ENCODE measurements around the gene IQCK.

IQCK gene

DNA sequence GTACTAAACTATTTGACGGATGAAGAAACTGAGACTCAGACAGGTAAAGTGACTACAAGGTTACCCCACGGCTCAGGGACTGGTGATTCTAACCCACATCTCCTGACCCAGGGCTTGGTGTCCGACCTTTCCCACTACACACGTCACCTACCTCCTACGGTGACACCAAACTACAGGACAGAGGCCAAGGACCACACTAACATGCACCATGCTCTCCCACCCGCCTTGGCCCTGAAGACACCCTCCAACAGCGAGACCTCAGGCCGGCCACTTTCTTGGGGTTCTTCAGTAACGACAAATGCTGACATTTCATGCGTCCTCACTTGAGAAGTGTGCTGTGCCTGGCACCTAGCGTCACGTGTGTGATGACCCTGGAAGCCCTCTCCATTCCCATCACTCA is 6.4 kb upstream of the IQCK start:
- H3K4me1 ChIP-seq (ENCODE audit: low read depth, poor library complexity, severe bottlenecking), result peaks cover 7% of the 10 kb centered on the region
- TF ChIP-seq, protein P1, sequence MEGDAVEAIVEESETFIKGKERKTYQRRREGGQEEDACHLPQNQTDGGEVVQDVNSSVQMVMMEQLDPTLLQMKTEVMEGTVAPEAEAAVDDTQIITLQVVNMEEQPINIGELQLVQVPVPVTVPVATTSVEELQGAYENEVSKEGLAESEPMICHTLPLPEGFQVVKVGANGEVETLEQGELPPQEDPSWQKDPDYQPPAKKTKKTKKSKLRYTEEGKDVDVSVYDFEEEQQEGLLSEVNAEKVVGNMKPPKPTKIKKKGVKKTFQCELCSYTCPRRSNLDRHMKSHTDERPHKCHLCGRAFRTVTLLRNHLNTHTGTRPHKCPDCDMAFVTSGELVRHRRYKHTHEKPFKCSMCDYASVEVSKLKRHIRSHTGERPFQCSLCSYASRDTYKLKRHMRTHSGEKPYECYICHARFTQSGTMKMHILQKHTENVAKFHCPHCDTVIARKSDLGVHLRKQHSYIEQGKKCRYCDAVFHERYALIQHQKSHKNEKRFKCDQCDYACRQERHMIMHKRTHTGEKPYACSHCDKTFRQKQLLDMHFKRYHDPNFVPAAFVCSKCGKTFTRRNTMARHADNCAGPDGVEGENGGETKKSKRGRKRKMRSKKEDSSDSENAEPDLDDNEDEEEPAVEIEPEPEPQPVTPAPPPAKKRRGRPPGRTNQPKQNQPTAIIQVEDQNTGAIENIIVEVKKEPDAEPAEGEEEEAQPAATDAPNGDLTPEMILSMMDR (conservative IDR thresholded peaks at IDR 0.05; ENCODE audit: low read depth, low read length), result no peak
- no peak overlapping the region for H3K4me2 ChIP-seq
- H3K4me3 ChIP-seq (IDR thresholded peaks at IDR 0.05; ENCODE audit: insufficient read depth, low read depth, low read length), result no peak overlapping the region
- H3K9ac ChIP-seq, result no peak overlapping the region
- H2AFZ ChIP-seq (ENCODE audit: low read depth), result no peak overlapping the region
- H3K36me3 ChIP-seq (ENCODE audit: insufficient read depth), result no peaks in the 10 kb centered on the region
- H4K20me1 ChIP-seq (ENCODE audit: insufficient read depth), result no peaks in the 10 kb centered on the region
- no peaks in the 10 kb centered on the region for H3K27me3 ChIP-seq (ENCODE audit: insufficient read depth, low read depth)
- H3K79me2 ChIP-seq (ENCODE audit: insufficient read depth, low read depth), result peaks cover 37% of the 10 kb centered on the region
- H3K27ac ChIP-seq, result no peak overlapping the region

DNA sequence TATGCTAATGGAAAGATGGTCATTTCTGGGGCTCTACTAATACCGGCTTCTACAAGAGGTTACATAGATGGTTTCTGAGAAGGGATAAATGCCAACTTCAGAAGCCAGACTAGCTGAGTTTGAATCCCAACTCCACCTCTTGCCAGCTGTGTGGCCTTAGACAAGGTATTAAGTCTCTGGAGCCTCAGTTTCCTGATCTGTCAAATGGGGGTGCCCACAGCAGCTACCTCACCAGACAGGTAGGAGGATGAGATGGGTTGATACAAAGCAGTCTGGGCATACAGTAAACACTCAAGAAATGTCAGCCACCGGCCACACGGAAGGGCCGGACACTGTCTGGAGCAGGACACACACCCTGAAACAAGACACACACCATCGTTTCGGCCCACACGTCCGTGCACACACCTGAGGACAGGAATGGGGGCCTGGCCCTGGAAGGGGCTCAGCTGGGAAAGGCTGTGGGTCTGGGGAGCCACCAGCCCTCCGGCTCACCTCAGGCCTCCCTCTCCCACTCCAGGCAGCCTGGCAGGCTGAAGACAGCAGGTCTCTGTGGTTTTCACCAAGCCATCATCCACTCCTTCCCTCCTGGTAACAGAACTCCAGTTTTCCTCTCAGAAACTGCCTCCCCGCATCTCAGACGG is 5.5 kb upstream of the IQCK start:
- TF ChIP-seq, protein P1 (conservative IDR thresholded peaks at IDR 0.05; ENCODE audit: low read depth, low read length), result no peak
- Histone ChIP-seq H3K36me3 (ENCODE audit: insufficient read depth) (no peaks in the 10 kb centered on the region), H4K20me1 (ENCODE audit: insufficient read depth) (no peaks in the 10 kb centered on the region), H3K4me1 (ENCODE audit: low read depth, poor library complexity, severe bottlenecking) (peaks cover 10% of the 10 kb centered on the region), H3K4me2 (no peak overlapping the region), H2AFZ (ENCODE audit: low read depth) (no peak overlapping the region), H3K27ac (no peak overlapping the region), H3K9ac (no peak overlapping the region), H3K4me3 (IDR thresholded peaks at IDR 0.05; ENCODE audit: insufficient read depth, low read depth, low read length) (no peak overlapping the region), H3K27me3 (ENCODE audit: insufficient read depth, low read depth) (no peaks in the 10 kb centered on the region), H3K79me2 (ENCODE audit: insufficient read depth, low read depth) (peaks cover 46% of the 10 kb centered on the region)

DNA sequence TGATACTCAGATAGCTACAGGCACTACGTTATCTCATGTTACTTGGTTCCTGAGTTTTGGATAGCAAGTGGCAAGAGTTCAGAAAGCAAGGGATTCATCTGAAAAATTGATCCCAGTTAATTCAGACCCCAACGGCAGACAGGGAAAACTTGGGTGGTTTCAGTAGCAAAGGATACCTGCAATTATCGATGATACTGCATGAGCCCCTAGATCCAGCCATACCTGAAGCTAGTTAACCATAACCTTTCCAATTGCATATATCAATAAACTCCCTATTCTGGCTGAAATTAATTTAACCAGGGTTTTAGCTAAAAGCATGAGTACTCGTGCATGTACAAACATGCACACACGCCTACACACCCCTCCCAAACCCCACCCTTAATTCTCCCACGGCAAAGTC is 4.4 kb upstream of the IQCK start:
- Histone ChIP-seq H3K4me1 (ENCODE audit: low read depth, poor library complexity, severe bottlenecking) (peaks cover 10% of the 10 kb centered on the region), H3K9ac (no peak overlapping the region), H3K36me3 (ENCODE audit: insufficient read depth) (no peaks in the 10 kb centered on the region), H3K79me2 (ENCODE audit: insufficient read depth, low read depth) (peaks cover 49% of the 10 kb centered on the region), H3K27ac (no peak overlapping the region), H4K20me1 (ENCODE audit: insufficient read depth) (no peaks in the 10 kb centered on the region), H2AFZ (ENCODE audit: low read depth) (no peak overlapping the region), H3K27me3 (ENCODE audit: insufficient read depth, low read depth) (no peaks in the 10 kb centered on the region), H3K4me3 (IDR thresholded peaks at IDR 0.05; ENCODE audit: insufficient read depth, low read depth, low read length) (no peak overlapping the region), H3K4me2 (no peak overlapping the region)
- TF ChIP-seq, protein P1 (conservative IDR thresholded peaks at IDR 0.05; ENCODE audit: low read depth, low read length), result no peak

DNA sequence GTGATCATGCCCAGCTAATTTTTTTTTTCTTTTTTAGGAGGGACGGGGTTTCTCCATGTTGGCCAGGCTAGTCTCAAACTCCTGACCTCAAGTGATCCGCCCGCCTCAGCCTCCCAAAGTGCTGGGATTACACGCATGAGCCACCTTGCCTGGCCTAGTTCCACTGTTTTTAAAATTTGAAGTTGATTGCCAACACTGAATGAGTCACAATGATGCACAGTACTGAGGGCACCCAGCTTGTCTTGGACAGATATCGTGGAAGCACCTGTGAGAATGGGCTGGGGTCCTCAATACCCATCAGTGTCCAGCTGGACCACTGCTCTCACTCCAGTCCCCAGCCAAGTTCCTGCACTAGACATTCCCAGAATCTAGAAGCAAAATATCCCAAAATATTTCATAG is 2.5 kb upstream of the IQCK start:
- Histone ChIP-seq H3K4me2 (no peak overlapping the region), H3K27me3 (ENCODE audit: insufficient read depth, low read depth) (no peaks in the 10 kb centered on the region)

More for the DNA sequence above, 2.5 kb upstream of the IQCK start:
- Histone ChIP-seq H3K4me3 (IDR thresholded peaks at IDR 0.05; ENCODE audit: insufficient read depth, low read depth, low read length) (no peak overlapping the region), H3K4me1 (ENCODE audit: low read depth, poor library complexity, severe bottlenecking) (peaks cover 10% of the 10 kb centered on the region), H4K20me1 (ENCODE audit: insufficient read depth) (no peaks in the 10 kb centered on the region), H2AFZ (ENCODE audit: low read depth) (no peak overlapping the region), H3K36me3 (ENCODE audit: insufficient read depth) (no peaks in the 10 kb centered on the region), H3K9ac (no peak overlapping the region), H3K27ac (no peak overlapping the region), H3K79me2 (ENCODE audit: insufficient read depth, low read depth) (peaks cover 49% of the 10 kb centered on the region)
- TF ChIP-seq, protein P1 (conservative IDR thresholded peaks at IDR 0.05; ENCODE audit: low read depth, low read length), result no peak
